ENCODE results near the gene SLC2A1.

GRCh38 chr1:42937141-42937696 lies 21.4 kb downstream of the SLC2A1 start:
- TF ChIP-seq POLR2AphosphoS5 (IDR thresholded peaks at IDR 0.05; ENCODE audit: low read depth, low read length) (peak; percentile 43; the same call in 1 of the 2 replicates), ZNF772 (CRISPR knock-in tag; IDR thresholded peaks at IDR 0.05) (no peak), ATF7 (IDR thresholded peaks at IDR 0.05) (no peak), ATF7 (CRISPR knock-in tag; IDR thresholded peaks at IDR 0.05) (no peak), KLF11 (CRISPR knock-in tag; IDR thresholded peaks at IDR 0.05) (no peak), ZNF235 (CRISPR knock-in tag; IDR thresholded peaks at IDR 0.05; ENCODE audit: borderline replicate concordance) (no peak)
